Right hindlimb (tissue), 1 donor: Measurements from ENCODE around the gene CHMP3.
"Not testable (repeated sequence)": the region's sequence is repeated elsewhere in the genome, so short reads cannot be mapped to it uniquely, and the experiment has no call there.

Experiments used
- DNase-seq: peaks from one replicate; pipeline ENCODE4 v3.0.0-alpha.2; 2018

The CHMP3 gene

GRCh38 chr2:86562922-86563649 is at the start of gene CHMP3:
CHMP3 (minus strand) TSS chr2:86563443; CDS start chr2:86563348, 95 bp downstream.
- peak; percentile 98 for DNase-seq

GRCh38 chr2:86610871-86611270 is 47.6 kb upstream of the CHMP3 start:
- no peak for DNase-seq

- no peak for DNase-seq
Observed at GRCh38 chr2:86608832-86609410, 45.7 kb upstream of the CHMP3 start.

- DNase-seq = no peak
Observed at GRCh38 chr2:86603905-86604304, 40.7 kb upstream of the CHMP3 start.

GRCh38 chr2:86598966-86599365 is 35.7 kb upstream of the CHMP3 start:
- DNase-seq = no peak

- DNase-seq = no peak
Observed at GRCh38 chr2:86596118-86596517, 32.9 kb upstream of the CHMP3 start.

- no peak for DNase-seq
Observed at GRCh38 chr2:86593266-86593665, 30.0 kb upstream of the CHMP3 start.

GRCh38 chr2:86592547-86593230 is 29.4 kb upstream of the CHMP3 start:
- no peak for DNase-seq

- DNase-seq = not testable (repeated sequence)
Observed at GRCh38 chr2:86589701-86590100, 26.5 kb upstream of the CHMP3 start.

GRCh38 chr2:86584151-86584913 is 21.1 kb upstream of the CHMP3 start:
- no peak for DNase-seq

GRCh38 chr2:86580560-86580959 is 17.3 kb upstream of the CHMP3 start:
- DNase-seq = no peak

- DNase-seq = no peak
Observed at GRCh38 chr2:86577817-86578456, 14.7 kb upstream of the CHMP3 start.

- no peak for DNase-seq
Observed at GRCh38 chr2:86570059-86570458, 6.8 kb upstream of the CHMP3 start.

- DNase-seq = no peak
Observed at GRCh38 chr2:86566821-86567190, 3.6 kb upstream of the CHMP3 start.

GRCh38 chr2:86566158-86566820 is 3.0 kb upstream of the CHMP3 start:
- DNase-seq = no peak

GRCh38 chr2:86563650-86564061 is 413 bp upstream of the CHMP3 start:
- DNase-seq = no peak

- DNase-seq = no peak
Observed at GRCh38 chr2:86562485-86562921, 740 bp downstream of the CHMP3 start.

GRCh38 chr2:86557836-86558235 is 5.4 kb downstream of the CHMP3 start:
- DNase-seq = no peak

GRCh38 chr2:86556508-86556907 is 6.7 kb downstream of the CHMP3 start:
- DNase-seq = no peak

- DNase-seq = no peak
Observed at GRCh38 chr2:86552889-86553288, 10.4 kb downstream of the CHMP3 start.

GRCh38 chr2:86549963-86550725 is 13.1 kb downstream of the CHMP3 start:
- DNase-seq = not testable (repeated sequence)
